Astrocyte (in vitro differentiated cells and primary cell): Measurements from ENCODE around the gene TEC. TPM values are rescaled to one million over a fixed set of nuclear protein-coding genes. Genes with fewer than 3 reads are reported as not detected.
A peak's percentile ranks its signal among the peaks of the same experiment; 100 is the strongest.

Source experiments
- DNase-seq: peaks from one replicate; pipeline ENCODE4 v3.0.0-alpha.2; 2010; ENCODE audit warnings: low read depth
- FAIRE-seq: peaks from 2 replicates; lab custom pipeline; 2011; peaks lifted over from hg19 to GRCh38; lab: Jason Lieb, UNC
- H2AFZ ChIP-seq: 2 replicates; pipeline ENCODE4 v1.6.0; 2012; ENCODE audit warnings: low read depth, low read length, inconsistent platforms
- H3K27ac ChIP-seq: 2 replicates; pipeline ENCODE4 v1.5.1; 2011; ENCODE audit warnings: low read depth, low read length, inconsistent platforms
- H3K27me3 ChIP-seq: 2 replicates; pipeline ENCODE4 v1.6.0; 2011; ENCODE audit warnings: low read length, inconsistent platforms; ENCODE audit not compliant: insufficient read depth
- H3K36me3 ChIP-seq: 2 replicates; pipeline ENCODE4 v1.5.1; 2011; ENCODE audit warnings: low read length, inconsistent platforms; ENCODE audit not compliant: insufficient read depth
- H3K4me1 ChIP-seq: 2 replicates; pipeline ENCODE4 v1.5.1; 2011; ENCODE audit warnings: low read length, inconsistent platforms; ENCODE audit not compliant: insufficient read depth
- H3K4me2 ChIP-seq: 2 replicates; pipeline ENCODE4 v1.6.0; 2012; ENCODE audit warnings: low read length, inconsistent platforms
- H3K4me3 ChIP-seq: 2 replicates; pipeline ENCODE4 v1.5.1; 2011; ENCODE audit warnings: low read depth, mild to moderate bottlenecking, low read length, inconsistent platforms; ENCODE audit not compliant: insufficient read depth
- H3K79me2 ChIP-seq: 2 replicates; pipeline ENCODE4 v1.6.0; 2012; ENCODE audit warnings: mild to moderate bottlenecking, low read length, inconsistent platforms; ENCODE audit not compliant: insufficient read depth
- H3K9ac ChIP-seq: 2 replicates; pipeline ENCODE4 v1.6.0; 2012; ENCODE audit warnings: mild to moderate bottlenecking, low read length, inconsistent platforms
- H3K9me3 ChIP-seq: 2 replicates; pipeline ENCODE4 v1.5.1; 2012; ENCODE audit warnings: low read depth, mild to moderate bottlenecking, low read length, inconsistent platforms; ENCODE audit not compliant: insufficient read depth
- H4K20me1 ChIP-seq: 2 replicates; pipeline ENCODE4 v1.6.0; 2012; ENCODE audit warnings: low read length, inconsistent platforms; ENCODE audit not compliant: insufficient read depth
- H3K27ac Mint-ChIP-seq: one replicate; pipeline ENCODE4 v1.8.0; 2021; ENCODE audit warnings: mild to moderate bottlenecking, mixed read lengths; ENCODE audit not compliant: unreplicated experiment
- H3K27me3 Mint-ChIP-seq: one replicate; pipeline ENCODE4 v1.8.0; 2021; ENCODE audit warnings: low read depth, mixed read lengths; ENCODE audit not compliant: unreplicated experiment
- H3K36me3 Mint-ChIP-seq: one replicate; pipeline ENCODE4 v1.8.0; 2021; ENCODE audit warnings: low read depth, mixed read lengths; ENCODE audit not compliant: unreplicated experiment
- H3K4me1 Mint-ChIP-seq: one replicate; pipeline ENCODE4 v1.8.0; 2021; ENCODE audit warnings: low read depth, mixed read lengths; ENCODE audit not compliant: unreplicated experiment
- H3K4me3 Mint-ChIP-seq: one replicate; pipeline ENCODE4 v1.8.0; 2021; ENCODE audit warnings: mild to moderate bottlenecking, moderate library complexity, mixed read lengths; ENCODE audit not compliant: unreplicated experiment
- H3K9me3 Mint-ChIP-seq: one replicate; pipeline ENCODE4 v1.8.0; 2021; ENCODE audit warnings: mild to moderate bottlenecking, mixed read lengths; ENCODE audit not compliant: unreplicated experiment
- EZH2 ChIP-seq: IDR thresholded peaks from 2 replicates; pipeline ENCODE4 v1.6.1; 2012; ENCODE audit warnings: mild to moderate bottlenecking, low read length, inconsistent platforms; ENCODE audit not compliant: insufficient read depth
- total RNA-seq: library from RNA; stranded (reverse); gene quantifications from 2 replicates; pipeline ENCODE4 v1.2.1, GENCODE V29; 2021
- TF ChIP-seq, protein P1 (sequence below): IDR thresholded peaks from 2 replicates; pipeline ENCODE4 v1.5.1; 2011; ENCODE audit warnings: low read depth, mild to moderate bottlenecking, inconsistent platforms, low read length, moderate library complexity; ENCODE audit not compliant: insufficient read depth

The TEC gene
- total RNA-seq, 1 donor from 2014 or later = 0.61 TPM

DNA sequence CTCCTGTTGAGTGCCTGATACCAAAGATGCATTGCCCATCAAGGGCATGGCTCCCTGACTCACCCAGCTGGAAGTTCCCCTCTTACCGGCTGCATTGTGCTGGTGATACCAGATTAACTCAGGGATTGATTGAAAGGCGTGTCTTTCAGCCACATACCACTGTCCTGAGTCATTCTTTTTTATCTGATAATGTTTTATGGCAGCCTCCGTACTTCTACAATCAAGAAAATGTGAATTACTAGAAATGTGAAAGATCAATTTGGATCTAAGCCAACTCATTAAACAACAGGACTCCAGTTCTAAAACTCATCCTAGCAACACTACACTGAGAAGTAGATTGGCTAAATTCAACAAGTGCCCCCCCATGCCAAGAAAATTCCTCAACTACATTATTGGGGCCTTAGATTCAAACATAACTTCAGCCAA lies 175.6 kb downstream of the TEC start:
- Mint-ChIP-seq H3K27ac (no peak overlapping the region), H3K4me3 (no peak overlapping the region), H3K27me3 (no peaks in the 10 kb centered on the region), H3K4me1 (peaks cover 11% of the 10 kb centered on the region), H3K9me3 (no peaks in the 10 kb centered on the region), H3K36me3 (no peaks in the 10 kb centered on the region)
- FAIRE-seq (no peak), DNase-seq (peak; percentile 60)
- no peaks in the 10 kb centered on the region for H3K9me3 ChIP-seq
- H3K4me1 ChIP-seq = peaks cover 2% of the 10 kb centered on the region
- no peaks in the 10 kb centered on the region for H3K27me3 ChIP-seq
- H2AFZ ChIP-seq = no peak overlapping the region
- H3K4me3 ChIP-seq = no peak overlapping the region
- TF ChIP-seq EZH2 = no peak
- TF ChIP-seq, protein P1, sequence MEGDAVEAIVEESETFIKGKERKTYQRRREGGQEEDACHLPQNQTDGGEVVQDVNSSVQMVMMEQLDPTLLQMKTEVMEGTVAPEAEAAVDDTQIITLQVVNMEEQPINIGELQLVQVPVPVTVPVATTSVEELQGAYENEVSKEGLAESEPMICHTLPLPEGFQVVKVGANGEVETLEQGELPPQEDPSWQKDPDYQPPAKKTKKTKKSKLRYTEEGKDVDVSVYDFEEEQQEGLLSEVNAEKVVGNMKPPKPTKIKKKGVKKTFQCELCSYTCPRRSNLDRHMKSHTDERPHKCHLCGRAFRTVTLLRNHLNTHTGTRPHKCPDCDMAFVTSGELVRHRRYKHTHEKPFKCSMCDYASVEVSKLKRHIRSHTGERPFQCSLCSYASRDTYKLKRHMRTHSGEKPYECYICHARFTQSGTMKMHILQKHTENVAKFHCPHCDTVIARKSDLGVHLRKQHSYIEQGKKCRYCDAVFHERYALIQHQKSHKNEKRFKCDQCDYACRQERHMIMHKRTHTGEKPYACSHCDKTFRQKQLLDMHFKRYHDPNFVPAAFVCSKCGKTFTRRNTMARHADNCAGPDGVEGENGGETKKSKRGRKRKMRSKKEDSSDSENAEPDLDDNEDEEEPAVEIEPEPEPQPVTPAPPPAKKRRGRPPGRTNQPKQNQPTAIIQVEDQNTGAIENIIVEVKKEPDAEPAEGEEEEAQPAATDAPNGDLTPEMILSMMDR = no peak
- H3K79me2 ChIP-seq = no peaks in the 10 kb centered on the region
- no peak overlapping the region for H3K9ac ChIP-seq
- no peaks in the 10 kb centered on the region for H4K20me1 ChIP-seq
- H3K36me3 ChIP-seq = no peaks in the 10 kb centered on the region
- peak overlapping the region; percentile 5 for H3K4me2 ChIP-seq
- H3K27ac ChIP-seq = no peak overlapping the region

DNA sequence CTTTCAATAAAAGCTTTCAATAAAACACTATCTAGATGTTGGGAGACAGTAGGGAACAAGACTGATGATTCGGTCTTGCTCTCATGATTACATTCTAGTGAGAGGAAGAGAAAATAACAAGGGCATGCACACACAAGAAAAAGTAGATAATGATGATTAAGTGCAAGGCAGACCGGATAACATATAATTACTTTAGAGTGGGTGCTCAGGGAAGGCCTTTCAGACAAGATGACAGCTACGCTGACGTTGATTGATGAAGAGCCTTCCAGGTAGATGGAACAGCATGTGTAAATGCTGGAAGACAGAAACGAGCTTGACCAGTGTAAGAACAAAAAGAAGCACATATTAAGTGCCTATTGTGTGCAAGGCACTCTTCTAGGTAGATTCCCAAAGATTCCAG lies 179.0 kb downstream of the TEC start:
- no peak overlapping the region for H2AFZ ChIP-seq

More for the DNA sequence above, 179.0 kb downstream of the TEC start:
- peaks cover 2% of the 10 kb centered on the region for H3K4me1 ChIP-seq
- no peak overlapping the region for H3K27ac ChIP-seq
- H3K4me2 ChIP-seq = no peak overlapping the region
- H3K9me3 ChIP-seq = no peaks in the 10 kb centered on the region
- Mint-ChIP-seq H3K4me3 (no peak overlapping the region), H3K36me3 (no peaks in the 10 kb centered on the region), H3K27me3 (no peaks in the 10 kb centered on the region), H3K27ac (no peak overlapping the region), H3K9me3 (no peaks in the 10 kb centered on the region), H3K4me1 (peaks cover 11% of the 10 kb centered on the region)
- no peak for DNase-seq
- H4K20me1 ChIP-seq = no peaks in the 10 kb centered on the region
- no peak for FAIRE-seq
- H3K4me3 ChIP-seq = no peak overlapping the region
- no peaks in the 10 kb centered on the region for H3K27me3 ChIP-seq
- no peaks in the 10 kb centered on the region for H3K79me2 ChIP-seq
- TF ChIP-seq, protein P1 = no peak
- no peak for TF ChIP-seq EZH2
- H3K36me3 ChIP-seq = no peaks in the 10 kb centered on the region
- H3K9ac ChIP-seq = no peak overlapping the region
